Parietal lobe (tissue), 1 donor: ENCODE measurements around the gene SLC13A3. TPM values are rescaled to one million over a fixed set of nuclear protein-coding genes. Genes with fewer than 3 reads are reported as not detected.

Experiments
- total RNA-seq: library from RNA; depleted of rRNA; stranded (reverse); fragments of >200 nt; gene quantifications from one replicate; pipeline ENCODE4 v1.2.3, GENCODE V29; 2014

The SLC13A3 gene, protein sequence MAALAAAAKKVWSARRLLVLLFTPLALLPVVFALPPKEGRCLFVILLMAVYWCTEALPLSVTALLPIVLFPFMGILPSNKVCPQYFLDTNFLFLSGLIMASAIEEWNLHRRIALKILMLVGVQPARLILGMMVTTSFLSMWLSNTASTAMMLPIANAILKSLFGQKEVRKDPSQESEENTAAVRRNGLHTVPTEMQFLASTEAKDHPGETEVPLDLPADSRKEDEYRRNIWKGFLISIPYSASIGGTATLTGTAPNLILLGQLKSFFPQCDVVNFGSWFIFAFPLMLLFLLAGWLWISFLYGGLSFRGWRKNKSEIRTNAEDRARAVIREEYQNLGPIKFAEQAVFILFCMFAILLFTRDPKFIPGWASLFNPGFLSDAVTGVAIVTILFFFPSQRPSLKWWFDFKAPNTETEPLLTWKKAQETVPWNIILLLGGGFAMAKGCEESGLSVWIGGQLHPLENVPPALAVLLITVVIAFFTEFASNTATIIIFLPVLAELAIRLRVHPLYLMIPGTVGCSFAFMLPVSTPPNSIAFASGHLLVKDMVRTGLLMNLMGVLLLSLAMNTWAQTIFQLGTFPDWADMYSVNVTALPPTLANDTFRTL
- total RNA-seq = 13.1 TPM

DNA sequence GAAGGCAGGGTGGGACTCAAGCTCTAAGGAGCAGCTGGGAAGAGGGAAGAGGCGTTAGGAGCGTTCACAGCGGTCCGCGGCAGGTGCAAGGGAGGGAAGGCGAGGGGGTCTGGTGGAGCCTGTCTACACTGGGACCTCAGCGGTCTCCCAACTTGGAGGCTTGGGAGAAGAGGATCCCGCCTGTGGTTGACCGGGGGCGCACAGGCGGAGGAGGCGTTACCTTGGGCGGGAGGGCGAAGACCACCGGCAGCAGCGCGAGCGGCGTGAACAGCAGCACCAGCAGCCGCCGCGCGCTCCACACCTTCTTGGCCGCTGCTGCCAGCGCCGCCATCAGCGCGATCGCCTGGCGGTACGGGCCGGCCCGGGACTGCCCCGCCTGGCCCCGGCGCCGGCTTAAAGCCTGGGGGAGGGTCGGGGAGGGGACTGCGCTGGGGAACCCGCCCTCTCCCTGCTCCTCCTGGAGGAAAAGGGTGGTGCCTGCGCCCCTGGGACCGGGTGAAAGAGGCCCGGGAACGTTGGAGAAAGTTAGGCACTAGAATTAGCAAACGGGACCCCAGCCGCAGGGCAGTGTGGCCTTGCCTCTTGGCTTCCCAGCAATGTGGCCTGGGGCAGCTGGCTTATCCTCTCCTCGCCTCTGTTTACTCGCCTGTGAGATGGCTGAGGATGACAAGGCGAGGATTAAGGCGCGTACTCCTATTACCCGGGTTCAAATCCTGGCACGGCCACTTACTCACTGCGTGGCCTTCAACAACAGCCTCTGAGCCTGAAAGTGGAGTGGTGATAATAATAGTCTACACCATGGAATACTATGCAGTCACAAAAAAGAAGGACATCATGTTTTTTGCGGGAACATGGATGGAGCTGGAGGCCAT lies at the start of gene SLC13A3:
SLC13A3 (minus strand) TSS at position 369 of the 872 bp plus-strand sequence; CDS start at position 331, 38 bp downstream.

DNA sequence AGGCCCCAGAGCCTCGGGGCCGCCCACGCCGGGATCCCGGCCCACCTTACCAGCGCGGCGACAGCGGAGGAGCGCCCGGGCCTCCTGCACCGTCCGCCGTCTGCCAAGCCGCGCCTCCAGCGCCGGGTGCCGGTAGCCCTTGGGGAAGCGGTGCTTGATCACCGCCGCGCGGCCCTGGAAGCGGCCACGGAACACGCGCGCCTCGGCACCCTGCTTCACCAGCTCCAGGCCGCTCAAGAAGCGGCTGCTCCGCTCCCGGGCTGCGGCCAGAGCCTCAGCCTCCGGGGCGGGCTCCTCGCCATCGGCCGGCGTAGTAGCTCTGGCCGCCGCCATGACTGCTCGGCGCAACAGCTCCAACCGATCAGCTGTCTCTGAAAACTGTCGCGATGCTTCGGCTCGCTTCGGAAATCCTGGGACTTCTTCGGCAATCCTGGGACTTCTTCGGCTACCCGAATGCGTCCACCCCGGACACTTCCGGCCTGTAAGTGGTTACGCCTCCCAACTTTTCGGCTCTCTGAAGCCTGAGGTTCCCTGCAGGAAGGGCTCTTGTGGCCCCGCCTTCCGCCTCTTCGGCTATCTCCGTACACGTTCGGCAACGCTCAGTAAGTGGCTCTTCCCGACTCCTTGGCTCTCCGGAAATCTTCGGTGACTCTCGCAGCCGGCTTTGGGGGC lies 38.0 kb upstream of the SLC13A3 start, which contains the start of gene TP53RK:
TP53RK (minus strand) TSS at position 363 of the 672 bp plus-strand sequence; CDS start at position 333, 30 bp downstream.

DNA sequence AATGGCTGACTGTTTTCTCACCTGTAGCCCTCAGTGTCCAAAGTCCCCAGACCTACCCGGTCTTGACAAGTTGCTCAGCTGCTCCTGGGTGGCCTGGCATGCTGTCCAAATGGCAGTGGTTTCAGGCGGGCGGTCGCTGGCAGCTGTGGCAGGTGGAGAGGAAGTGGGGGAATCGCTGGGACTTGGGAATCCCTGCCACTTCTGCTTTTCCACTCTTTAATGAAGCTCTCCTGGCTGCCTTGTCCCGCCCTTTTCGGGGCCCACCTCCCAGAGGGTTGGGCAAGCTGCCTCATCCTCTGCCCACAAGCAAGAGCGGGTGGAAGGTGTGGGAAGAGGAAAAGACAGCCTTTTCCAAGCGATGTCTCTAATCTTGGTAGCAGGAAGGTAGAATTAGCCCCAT lies 100.8 kb downstream of the SLC13A3 start, which contains the start of gene OCSTAMP:
OCSTAMP (minus strand) TSS at position 194 of the 400 bp plus-strand sequence; CDS start at position 100, 94 bp downstream.

DNA sequence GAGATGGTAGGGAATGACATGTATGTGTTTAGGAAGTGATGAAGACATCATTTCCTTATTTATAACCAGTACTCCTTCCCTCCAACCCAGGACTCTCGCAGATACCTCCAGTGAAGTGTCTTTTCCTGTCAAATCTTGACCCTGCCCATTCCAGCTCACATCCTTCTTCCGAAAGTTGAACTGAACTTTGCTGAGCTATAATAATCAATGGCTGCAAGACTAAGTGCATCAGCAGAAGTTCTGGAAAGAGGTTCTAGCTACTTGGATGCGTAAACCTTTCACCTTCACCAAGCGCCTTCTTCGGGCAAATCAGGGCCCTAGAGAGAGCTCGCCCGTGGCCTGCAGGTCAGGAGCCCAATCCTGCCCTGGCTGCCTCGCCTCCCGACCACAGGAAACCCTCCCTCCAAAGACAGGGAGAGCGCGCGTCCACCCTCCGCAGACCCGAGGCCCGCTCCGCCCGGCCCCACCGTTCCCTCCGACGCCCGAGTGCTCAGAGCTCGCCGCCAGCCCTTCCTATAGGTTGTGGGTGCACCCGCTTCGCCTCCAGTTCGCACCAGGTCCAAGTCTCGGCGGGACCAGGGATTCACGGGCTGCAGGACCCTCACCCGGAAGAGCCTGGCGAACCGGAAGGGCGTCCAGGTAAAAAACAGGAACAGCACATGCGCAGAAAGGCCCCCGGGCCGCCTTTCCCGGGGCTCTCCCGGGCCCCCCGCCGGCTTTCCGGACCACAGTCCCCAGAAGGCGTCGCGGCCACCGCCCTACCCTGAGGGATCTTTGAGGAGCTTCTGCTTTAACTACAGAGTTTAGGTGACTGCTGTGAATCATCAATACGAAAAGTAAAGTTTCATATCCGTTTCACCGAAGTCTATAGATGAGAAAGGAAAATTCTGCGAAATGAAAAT lies 138.1 kb downstream of the SLC13A3 start, which contains the start of gene ZNF334:
ZNF334 (minus strand) TSS at position 617 of the 902 bp plus-strand sequence. CDS start 1,457 bp downstream, outside the sequence.

Other genes with a start within 250 kb of the SLC13A3 start
- gene ELMO2, start 244.8 kb downstream of the SLC13A3 start, total RNA-seq = 78.6 TPM
- 37.6 TPM for gene ZNF334, start 137.9 kb downstream of the SLC13A3 start, total RNA-seq
- not detected for gene OCSTAMP, start 100.8 kb downstream of the SLC13A3 start, total RNA-seq
- gene TP53RK, start 38.0 kb upstream of the SLC13A3 start, total RNA-seq = 61.7 TPM
- gene SLC2A10, start 58.2 kb upstream of the SLC13A3 start, total RNA-seq = 5.6 TPM
- 0.94 TPM for gene EYA2, start 243.4 kb upstream of the SLC13A3 start, total RNA-seq